NT2/D1 (cell line): Measurements from ENCODE around the gene CACNA2D1.

Source experiments
- DNase-seq: peaks from one replicate; pipeline ENCODE4 v3.0.0-alpha.2; 2011; ENCODE audit warnings: low read depth, low spot score
- H3K27me3 ChIP-seq: 2 replicates; pipeline ENCODE4 v1.6.0; 2011; ENCODE audit warnings: mild to moderate bottlenecking; ENCODE audit not compliant: insufficient read length, insufficient read depth
- H3K36me3 ChIP-seq: 2 replicates; pipeline ENCODE4 v1.6.1; 2011; ENCODE audit warnings: mild to moderate bottlenecking, low read length, mixed read lengths; ENCODE audit not compliant: insufficient read depth, insufficient read length
- H3K4me1 ChIP-seq: 2 replicates; pipeline ENCODE4 v1.5.1; 2011; ENCODE audit not compliant: insufficient read depth, insufficient read length
- H3K4me3 ChIP-seq: 2 replicates; pipeline ENCODE4 v1.5.1; 2011; ENCODE audit warnings: low read depth; ENCODE audit not compliant: insufficient read length
- H3K9ac ChIP-seq: 2 replicates; pipeline ENCODE4 v1.6.0; 2011; ENCODE audit warnings: low read depth; ENCODE audit not compliant: insufficient read length
- H3K9me3 ChIP-seq: 2 replicates; pipeline ENCODE4 v1.5.1; 2011; ENCODE audit warnings: mild to moderate bottlenecking, low read length; ENCODE audit not compliant: insufficient read depth
- SUZ12 ChIP-seq: IDR thresholded peaks from 2 replicates; pipeline ENCODE4 v1.6.1; 2011; ENCODE audit not compliant: insufficient read length, insufficient read depth; ENCODE audit errors: extremely low read depth
- YY1 ChIP-seq: IDR thresholded peaks from 2 replicates; pipeline ENCODE4 v1.6.1; 2011; ENCODE audit not compliant: insufficient read length, insufficient read depth
- ZNF274 ChIP-seq: IDR thresholded peaks from 2 replicates; pipeline ENCODE4 v1.6.1; 2011; ENCODE audit warnings: mild to moderate bottlenecking, low read depth, low read length

The CACNA2D1 gene

DNA sequence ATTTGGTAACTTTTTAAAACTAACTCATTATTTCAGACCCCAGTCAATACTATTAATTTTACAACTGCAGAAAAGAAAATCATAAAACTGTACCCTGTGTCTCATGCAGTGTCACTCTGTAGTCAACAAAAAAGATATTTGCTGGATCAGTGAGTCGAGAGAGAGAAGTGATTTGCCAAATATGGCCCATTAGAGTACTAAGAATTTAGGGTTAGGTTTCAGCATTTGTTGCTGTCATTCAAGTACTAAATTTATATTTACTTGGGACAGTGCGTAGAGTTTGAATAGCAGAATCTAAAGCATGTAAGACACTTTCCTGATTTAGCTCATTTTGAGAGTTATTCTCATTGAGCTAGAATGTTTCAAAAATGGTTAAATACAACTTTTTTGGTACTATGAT lies 38.9 kb downstream of the CACNA2D1 start:
- Histone ChIP-seq H3K36me3 (no peaks in the 10 kb centered on the region), H3K9me3 (no peaks in the 10 kb centered on the region), H3K4me1 (no peaks in the 10 kb centered on the region), H3K4me3 (no peak overlapping the region), H3K9ac (no peak overlapping the region), H3K27me3 (no peaks in the 10 kb centered on the region)
- no peak for DNase-seq
- TF ChIP-seq ZNF274: no peak
- no peak for TF ChIP-seq SUZ12
- TF ChIP-seq YY1: no peak

DNA sequence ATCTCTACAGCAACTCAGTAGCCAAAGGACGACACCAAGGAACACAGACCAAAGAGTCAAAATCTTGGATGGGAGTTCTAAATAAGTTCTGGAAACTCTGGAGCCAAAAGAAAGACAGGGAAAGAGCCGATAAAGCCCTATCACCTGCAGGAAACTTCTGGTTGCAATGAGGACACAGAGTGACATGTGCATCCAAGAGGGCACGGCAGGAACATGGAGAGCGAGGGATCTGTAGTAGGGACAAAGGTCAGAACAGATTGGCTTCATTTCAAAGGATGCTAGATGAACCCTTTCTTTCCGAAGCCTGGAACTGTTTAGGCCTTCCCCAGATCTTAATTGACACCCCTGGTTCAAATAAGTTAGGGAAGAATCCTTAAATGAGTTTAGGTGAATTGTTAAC lies 39.5 kb downstream of the CACNA2D1 start:
- Histone ChIP-seq H3K4me3 (no peak overlapping the region), H3K36me3 (no peaks in the 10 kb centered on the region), H3K9me3 (no peaks in the 10 kb centered on the region), H3K27me3 (no peaks in the 10 kb centered on the region), H3K4me1 (no peaks in the 10 kb centered on the region), H3K9ac (no peak overlapping the region)
- DNase-seq: no peak
- TF ChIP-seq SUZ12 (no peak), ZNF274 (no peak), YY1 (no peak)

DNA sequence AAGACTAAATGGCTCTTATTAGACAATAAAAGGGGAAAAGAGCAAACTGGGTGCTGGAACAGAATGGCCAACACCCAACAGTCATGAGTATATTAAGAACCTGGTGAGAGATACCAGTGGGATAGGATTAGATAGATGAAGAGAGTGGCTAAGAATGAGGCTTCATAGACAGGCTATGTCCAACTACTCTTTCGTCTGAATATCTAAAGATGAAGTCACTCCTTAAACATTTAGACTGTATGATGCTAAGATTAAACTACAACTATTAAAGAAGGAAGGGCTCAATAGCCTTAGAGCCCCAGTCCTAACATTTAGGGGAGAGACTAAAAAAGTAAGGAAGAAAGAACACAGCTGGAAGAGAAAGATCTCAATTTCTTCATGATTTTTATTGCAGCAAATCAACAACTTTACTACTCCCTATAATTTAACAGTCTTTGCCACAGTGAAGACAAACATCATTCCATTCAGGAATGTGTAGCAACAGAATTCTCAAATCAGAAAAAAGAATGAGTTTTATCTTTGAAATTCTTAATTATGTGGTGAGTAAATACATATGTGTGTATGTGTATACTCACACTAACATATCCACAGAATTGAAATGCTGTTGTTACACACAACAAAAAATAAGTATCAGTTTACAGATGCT lies 45.6 kb downstream of the CACNA2D1 start:
- Histone ChIP-seq H3K36me3 (no peaks in the 10 kb centered on the region), H3K27me3 (no peaks in the 10 kb centered on the region), H3K4me3 (no peak overlapping the region), H3K9ac (no peak overlapping the region), H3K4me1 (no peaks in the 10 kb centered on the region), H3K9me3 (no peaks in the 10 kb centered on the region)
- no peak for DNase-seq
- TF ChIP-seq YY1: no peak
- no peak for TF ChIP-seq SUZ12
- TF ChIP-seq ZNF274: no peak

DNA sequence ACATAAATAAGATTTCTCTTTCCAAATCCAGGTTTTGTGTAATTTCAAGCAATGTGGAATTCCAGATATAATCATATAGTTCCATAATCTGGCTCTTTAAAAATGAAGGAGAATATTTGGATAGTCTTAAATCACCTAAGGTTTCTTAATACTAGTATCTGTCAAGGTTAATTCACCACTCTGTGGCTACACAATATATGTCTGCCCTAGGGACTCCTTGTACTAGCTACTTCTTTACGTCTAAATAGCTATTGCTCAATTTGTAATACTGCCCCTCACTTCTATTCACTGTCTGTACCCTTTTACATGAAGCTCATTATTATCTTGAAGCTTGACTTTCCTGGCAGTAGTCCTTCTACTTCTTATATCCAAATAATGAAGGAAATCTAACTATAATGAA lies 47.2 kb downstream of the CACNA2D1 start:
- DNase-seq: no peak
- H3K4me3 ChIP-seq: no peak overlapping the region
- H3K4me1 ChIP-seq: no peaks in the 10 kb centered on the region
- no peak overlapping the region for H3K9ac ChIP-seq
- no peaks in the 10 kb centered on the region for H3K27me3 ChIP-seq
- no peak for TF ChIP-seq SUZ12
- no peak for TF ChIP-seq ZNF274
- TF ChIP-seq YY1: no peak
- no peaks in the 10 kb centered on the region for H3K36me3 ChIP-seq
- H3K9me3 ChIP-seq: peaks cover 10% of the 10 kb centered on the region; the same call in 1 of the 2 replicates

DNA sequence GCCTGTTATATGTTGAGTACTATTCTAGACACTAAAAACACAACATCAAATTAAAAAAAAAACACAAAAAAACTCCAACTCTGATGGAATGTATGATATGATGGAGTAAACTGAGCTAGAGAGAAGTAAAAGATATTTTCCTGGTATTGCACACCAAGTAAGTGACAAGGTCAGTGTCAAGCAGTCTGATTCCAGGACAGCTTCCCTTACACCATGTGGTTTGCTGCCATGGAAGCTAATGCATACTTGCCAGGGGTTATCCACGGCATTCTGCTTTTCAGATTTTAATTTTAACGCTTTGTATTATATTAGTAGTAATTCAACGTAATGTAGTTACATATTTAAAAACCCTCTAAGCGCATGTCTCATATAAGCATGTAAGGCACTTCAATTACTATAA lies 48.4 kb downstream of the CACNA2D1 start:
- H3K4me1 ChIP-seq: no peaks in the 10 kb centered on the region
- H3K9me3 ChIP-seq: peaks cover 10% of the 10 kb centered on the region; the same call in 1 of the 2 replicates
- DNase-seq: no peak
- H3K9ac ChIP-seq: no peak overlapping the region
- no peaks in the 10 kb centered on the region for H3K36me3 ChIP-seq
- H3K27me3 ChIP-seq: no peaks in the 10 kb centered on the region
- H3K4me3 ChIP-seq: no peak overlapping the region
- TF ChIP-seq ZNF274: no peak
- no peak for TF ChIP-seq YY1
- no peak for TF ChIP-seq SUZ12

DNA sequence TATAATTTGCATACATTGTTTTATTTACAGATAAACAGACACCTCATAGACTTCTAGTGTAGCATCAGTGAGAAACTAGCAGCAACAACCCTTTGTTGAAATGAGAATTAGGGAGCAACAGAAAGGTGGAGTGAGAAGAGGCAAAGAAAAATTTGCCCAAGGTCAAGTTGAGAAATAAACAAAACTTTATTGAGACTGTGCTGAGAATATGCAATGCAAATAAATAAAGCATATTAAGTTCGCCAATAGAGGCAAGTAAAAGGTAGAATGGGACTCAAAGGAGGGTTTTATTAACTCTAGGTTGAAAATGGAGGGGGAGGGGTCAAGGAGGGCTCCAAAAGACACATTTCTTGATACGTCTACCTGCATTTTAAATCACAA lies 49.7 kb downstream of the CACNA2D1 start:
- no peaks in the 10 kb centered on the region for H3K27me3 ChIP-seq
- no peak overlapping the region for H3K4me3 ChIP-seq
- H3K36me3 ChIP-seq: no peaks in the 10 kb centered on the region
- peaks cover 10% of the 10 kb centered on the region; the same call in 1 of the 2 replicates for H3K9me3 ChIP-seq
- no peak overlapping the region for H3K9ac ChIP-seq
- no peak for DNase-seq
- H3K4me1 ChIP-seq: no peaks in the 10 kb centered on the region
- TF ChIP-seq SUZ12: no peak
- no peak for TF ChIP-seq ZNF274
- no peak for TF ChIP-seq YY1

DNA sequence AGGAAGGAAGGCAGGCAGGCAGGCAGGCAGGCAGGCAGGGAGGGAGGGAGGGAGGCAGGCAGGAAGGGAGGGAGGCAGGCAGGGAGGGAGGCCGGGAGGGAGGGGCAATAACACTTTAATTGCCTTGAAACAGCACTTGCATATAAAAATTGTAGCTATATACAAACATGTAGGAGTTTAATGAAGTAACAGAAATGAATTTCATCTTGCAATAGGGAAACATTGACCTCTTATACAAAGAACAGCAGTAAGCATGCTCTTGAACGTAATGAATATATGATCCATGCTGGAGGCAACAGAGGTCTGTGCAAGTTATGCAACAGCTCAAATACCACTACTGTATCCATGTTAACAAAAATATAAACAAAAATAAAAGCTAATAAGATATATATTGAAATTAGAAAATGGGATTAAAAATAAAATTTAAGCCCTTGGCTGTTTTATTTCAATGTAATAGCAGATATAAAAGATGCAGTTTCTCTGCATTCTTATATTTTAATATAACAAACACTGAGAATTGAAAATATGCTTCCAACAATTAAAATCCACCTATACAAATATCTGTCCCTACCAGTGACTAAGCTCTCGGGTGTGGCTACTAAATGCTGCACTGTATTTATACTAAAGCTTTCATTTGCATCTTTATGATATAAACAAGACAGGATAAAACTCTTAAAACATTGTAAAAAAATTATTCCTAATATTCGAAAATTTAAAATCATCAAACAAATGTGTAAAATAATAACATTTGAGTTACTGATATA lies 50.3 kb downstream of the CACNA2D1 start:
- Histone ChIP-seq H3K9me3 (peaks cover 10% of the 10 kb centered on the region; the same call in 1 of the 2 replicates), H3K4me1 (no peaks in the 10 kb centered on the region), H3K27me3 (no peaks in the 10 kb centered on the region), H3K9ac (no peak overlapping the region), H3K4me3 (no peak overlapping the region), H3K36me3 (no peaks in the 10 kb centered on the region)
- TF ChIP-seq ZNF274 (no peak), YY1 (no peak), SUZ12 (no peak)
- no peak for DNase-seq

DNA sequence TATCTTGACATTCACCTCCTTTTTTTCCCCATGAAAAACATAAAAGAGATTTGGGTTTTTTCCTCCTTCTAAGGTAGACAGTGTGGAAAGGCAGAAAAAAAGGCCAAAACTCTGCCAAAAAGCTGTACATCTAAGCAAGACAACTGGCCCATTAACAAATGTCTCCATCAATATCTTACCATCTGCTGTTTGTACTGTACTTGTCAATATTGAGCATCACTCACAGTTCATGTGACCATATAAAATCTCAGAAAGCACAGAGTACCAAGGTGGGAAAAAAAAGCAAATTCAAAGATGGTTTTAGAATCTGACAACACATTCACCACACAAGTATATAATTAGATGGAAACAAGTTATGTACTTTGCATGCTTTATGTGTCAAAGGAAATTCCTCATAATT lies 52.6 kb downstream of the CACNA2D1 start:
- Histone ChIP-seq H3K4me1 (no peaks in the 10 kb centered on the region), H3K27me3 (no peaks in the 10 kb centered on the region), H3K4me3 (no peak overlapping the region), H3K9me3 (peaks cover 10% of the 10 kb centered on the region; the same call in 1 of the 2 replicates), H3K9ac (no peak overlapping the region), H3K36me3 (no peaks in the 10 kb centered on the region)
- no peak for DNase-seq
- TF ChIP-seq ZNF274: no peak
- TF ChIP-seq YY1: no peak
- no peak for TF ChIP-seq SUZ12
